BE2C (cell line): ENCODE data around the gene PLPPR1.

ENCODE experiments used
- DNase-seq: peaks from one replicate; pipeline ENCODE4 v3.0.0-alpha.2; 2020
- H3K27me3 ChIP-seq: fragments of 250-450 bp; sonication (Bioruptor Pico); 2 replicates; pipeline ENCODE4 v1.5.1; 2020; ENCODE audit warnings: mild to moderate bottlenecking
- H3K36me3 ChIP-seq: fragments of 250-450 bp; sonication (Bioruptor Pico); 2 replicates; pipeline ENCODE4 v1.5.1; 2020; ENCODE audit warnings: mild to moderate bottlenecking
- H3K4me1 ChIP-seq: fragments of 250-450 bp; sonication (Bioruptor Pico); 2 replicates; pipeline ENCODE4 v1.5.1; 2020
- H3K4me3 ChIP-seq: 2 replicates; pipeline ENCODE4 v1.5.1; 2011; ENCODE audit warnings: low read depth, low read length
- H3K9me3 ChIP-seq: fragments of 250-450 bp; sonication (Bioruptor Pico); 2 replicates; pipeline ENCODE4 v1.5.1; 2020
- CTCF ChIP-seq: IDR thresholded peaks from 2 replicates; pipeline ENCODE4 v1.5.1; 2012; ENCODE audit warnings: mild to moderate bottlenecking, low read depth, low read length

The PLPPR1 gene

GRCh38 chr9:101362450-101362849, 333.9 kb downstream of the PLPPR1 start:
- DNase-seq, result no peak
- Histone ChIP-seq H3K4me3 (no peak overlapping the region), H3K27me3 (no peaks in the 10 kb centered on the region), H3K36me3 (no peaks in the 10 kb centered on the region), H3K4me1 (no peaks in the 10 kb centered on the region), H3K9me3 (no peaks in the 10 kb centered on the region)
- no peak for TF ChIP-seq CTCF

DNA sequence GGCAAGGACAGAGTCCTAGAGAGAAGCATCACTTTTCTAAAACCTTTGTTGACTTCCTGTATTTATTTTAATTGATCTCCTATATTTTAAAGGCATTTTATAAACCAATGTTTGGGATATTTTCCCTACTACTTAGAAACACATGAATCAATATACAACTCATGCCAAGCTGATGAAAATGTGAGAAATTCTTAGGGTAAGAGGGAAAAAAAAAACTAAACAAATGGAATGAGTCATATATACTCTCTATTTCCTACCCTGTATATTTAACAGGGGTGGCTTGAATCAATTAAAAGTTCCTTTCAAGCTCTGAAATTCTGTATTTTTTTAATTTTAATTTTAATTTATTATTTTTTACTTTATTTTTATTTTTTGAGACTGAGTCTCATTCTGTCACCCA, 336.7 kb downstream of the PLPPR1 start:
- no peak for DNase-seq
- H3K9me3 ChIP-seq, result no peaks in the 10 kb centered on the region

DNA sequence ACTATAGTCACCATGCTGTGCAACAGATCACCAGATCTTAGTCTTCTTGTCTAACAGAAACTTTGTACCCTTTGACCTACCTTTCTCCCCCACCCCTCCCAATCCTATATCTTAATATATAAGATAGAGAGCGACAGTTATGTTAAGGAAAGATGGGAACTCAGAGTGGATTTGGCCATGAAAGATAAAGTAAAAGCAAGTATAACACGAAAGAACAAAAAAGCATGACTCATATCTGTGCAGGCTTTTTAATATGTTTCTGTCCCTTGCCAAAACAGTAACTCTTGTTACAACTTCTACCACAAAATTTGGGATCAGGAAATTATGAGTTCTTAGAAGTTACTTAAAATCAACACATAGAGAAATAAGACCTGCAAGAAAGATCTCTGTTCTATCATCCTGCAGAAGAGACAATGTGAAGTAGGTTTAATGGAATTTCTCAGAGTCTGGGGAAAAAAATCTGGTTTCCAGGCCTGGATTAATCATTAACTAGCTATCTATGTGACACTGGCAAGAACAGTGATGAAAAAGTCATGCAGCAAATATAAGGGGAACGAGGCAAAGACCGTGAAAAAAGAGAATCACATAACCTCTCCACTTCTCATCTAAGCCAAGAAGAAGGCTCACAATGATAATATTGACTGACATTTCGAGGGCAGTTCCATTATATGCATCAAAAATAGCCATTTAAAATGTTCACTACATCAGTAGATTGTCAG, 337.7 kb downstream of the PLPPR1 start:
- H3K36me3 ChIP-seq, result no peaks in the 10 kb centered on the region
- no peak for TF ChIP-seq CTCF
- no peak for DNase-seq
- no peak overlapping the region for H3K4me3 ChIP-seq
- no peaks in the 10 kb centered on the region for H3K4me1 ChIP-seq
- no peaks in the 10 kb centered on the region for H3K27me3 ChIP-seq
- H3K9me3 ChIP-seq, result no peaks in the 10 kb centered on the region

More for the DNA sequence above, 336.7 kb downstream of the PLPPR1 start:
- no peaks in the 10 kb centered on the region for H3K27me3 ChIP-seq
- H3K4me3 ChIP-seq, result no peak overlapping the region
- no peaks in the 10 kb centered on the region for H3K36me3 ChIP-seq
- no peaks in the 10 kb centered on the region for H3K4me1 ChIP-seq
- TF ChIP-seq CTCF, result no peak

DNA sequence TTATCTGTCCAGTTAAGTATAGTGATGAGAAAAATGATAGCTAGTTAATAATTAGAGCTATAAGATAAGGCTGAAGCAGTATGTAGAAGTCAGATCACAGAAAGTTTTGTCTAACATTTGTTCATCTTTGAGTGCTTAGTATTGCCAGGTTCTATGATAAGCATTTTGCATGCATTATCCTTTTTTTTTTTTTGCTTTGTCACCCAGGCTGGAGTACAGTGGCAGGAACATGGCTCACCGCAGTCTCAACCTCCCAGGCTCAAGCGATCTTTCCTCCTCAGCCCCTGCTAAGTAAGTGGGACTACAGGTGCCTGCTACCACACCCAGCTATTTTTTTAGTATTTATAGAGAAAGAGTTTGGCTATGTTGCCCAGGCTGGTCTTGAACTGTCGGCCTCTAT, 338.8 kb downstream of the PLPPR1 start:
- Histone ChIP-seq H3K4me3 (no peak overlapping the region), H3K27me3 (no peaks in the 10 kb centered on the region), H3K36me3 (no peaks in the 10 kb centered on the region), H3K4me1 (no peaks in the 10 kb centered on the region), H3K9me3 (no peaks in the 10 kb centered on the region)
- no peak for DNase-seq
- TF ChIP-seq CTCF, result no peak

DNA sequence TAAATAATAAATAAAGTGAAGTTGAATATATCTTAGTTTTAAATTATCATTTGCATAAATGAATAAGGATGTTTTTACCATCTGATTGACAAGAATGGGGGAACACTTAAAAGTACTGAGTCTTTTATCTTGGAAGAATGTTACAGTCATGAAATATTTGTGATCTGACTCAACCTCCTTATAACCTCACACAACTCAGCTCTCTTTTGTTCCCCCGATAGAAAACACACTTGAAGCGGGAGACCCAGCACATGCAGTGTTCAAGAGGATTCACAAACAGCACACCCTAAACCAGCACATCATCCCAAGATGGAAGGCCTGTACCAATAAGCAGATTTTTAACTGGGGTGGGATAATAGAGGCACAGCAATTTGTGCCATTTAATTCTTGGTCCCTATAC, 340.8 kb downstream of the PLPPR1 start:
- Histone ChIP-seq H3K27me3 (no peaks in the 10 kb centered on the region), H3K4me1 (no peaks in the 10 kb centered on the region), H3K36me3 (no peaks in the 10 kb centered on the region), H3K4me3 (no peak overlapping the region), H3K9me3 (no peaks in the 10 kb centered on the region; the same call in 1 of the 2 replicates)
- no peak for TF ChIP-seq CTCF
- no peak for DNase-seq

GRCh38 chr9:101369884-101370531, 341.5 kb downstream of the PLPPR1 start:
- H3K4me1 ChIP-seq, result no peaks in the 10 kb centered on the region
- no peak for DNase-seq
- no peaks in the 10 kb centered on the region for H3K36me3 ChIP-seq
- TF ChIP-seq CTCF, result no peak
- H3K27me3 ChIP-seq, result no peaks in the 10 kb centered on the region
- H3K9me3 ChIP-seq, result no peaks in the 10 kb centered on the region; the same call in 1 of the 2 replicates
- H3K4me3 ChIP-seq, result no peak overlapping the region
